Activated CD8-positive, alpha-beta T cell treated with anti-CD3 and anti-CD28 coated beads for 36 hours (primary cell): ENCODE data around the gene CELSR1. TPM values are rescaled to one million over a fixed set of nuclear protein-coding genes. Genes with fewer than 3 reads are reported as not detected.

ENCODE experiments used
- ATAC-seq: fragments of 200-7000 bp; cut with Tn5 transposase; one replicate; pipeline ENCODE4 v1.10.0; 2021; ENCODE audit warnings: mild to moderate bottlenecking, moderate library complexity
- CTCF ChIA-PET: fragments of 350-600 bp; sonication (Branson Sonifier 250); formaldehyde crosslinking; loops from one replicate; lab custom pipeline; 2021; ENCODE audit warnings: antibody characterized with exemption; lab: Charles Lee
- POLR2A ChIA-PET: fragments of 350-600 bp; sonication (Branson Sonifier 250); formaldehyde crosslinking; loops from one replicate; lab custom pipeline; 2021; ENCODE audit warnings: antibody characterized with exemption; lab: Charles Lee
- DNase-seq: peaks from one replicate; pipeline ENCODE4 v3.0.0-alpha.2; 2020
- H3K27ac Mint-ChIP-seq: one replicate; pipeline ENCODE4 v1.8.0; 2021; ENCODE audit warnings: mild to moderate bottlenecking, mixed read lengths
- H3K27me3 Mint-ChIP-seq: one replicate; pipeline ENCODE4 v1.8.0; 2021; ENCODE audit warnings: mixed read lengths
- H3K36me3 Mint-ChIP-seq: one replicate; pipeline ENCODE4 v1.8.0; 2021; ENCODE audit warnings: low read depth, mixed read lengths
- H3K4me1 Mint-ChIP-seq: one replicate; pipeline ENCODE4 v1.8.0; 2021; ENCODE audit warnings: low read depth, mixed read lengths
- H3K4me3 Mint-ChIP-seq: one replicate; pipeline ENCODE4 v1.8.0; 2021; ENCODE audit warnings: mild to moderate bottlenecking, moderate library complexity, mixed read lengths
- H3K9me3 Mint-ChIP-seq: one replicate; pipeline ENCODE4 v1.8.0; 2021; ENCODE audit warnings: mixed read lengths
- CTCF ChIP-seq: fragments of 200-600 bp; IDR thresholded peaks from one replicate; pipeline ENCODE4 v1.8.0; 2022; ENCODE audit warnings: antibody characterized with exemption, mild to moderate bottlenecking
- intact Hi-C: fragments of 100-400 bp; cut with micrococcal nuclease; formaldehyde crosslinking; loops from one replicate; pipeline ENCODE4 v1.10.0; 2022
- total RNA-seq, 2 experiments: library from RNA; stranded (reverse); gene quantifications; one replicate each; pipeline ENCODE4 v1.2.3, GENCODE V29; 2021

The CELSR1 gene
- total RNA-seq, 2 experiments from 2014 or later: 0.25 to 0.36 TPM

DNA sequence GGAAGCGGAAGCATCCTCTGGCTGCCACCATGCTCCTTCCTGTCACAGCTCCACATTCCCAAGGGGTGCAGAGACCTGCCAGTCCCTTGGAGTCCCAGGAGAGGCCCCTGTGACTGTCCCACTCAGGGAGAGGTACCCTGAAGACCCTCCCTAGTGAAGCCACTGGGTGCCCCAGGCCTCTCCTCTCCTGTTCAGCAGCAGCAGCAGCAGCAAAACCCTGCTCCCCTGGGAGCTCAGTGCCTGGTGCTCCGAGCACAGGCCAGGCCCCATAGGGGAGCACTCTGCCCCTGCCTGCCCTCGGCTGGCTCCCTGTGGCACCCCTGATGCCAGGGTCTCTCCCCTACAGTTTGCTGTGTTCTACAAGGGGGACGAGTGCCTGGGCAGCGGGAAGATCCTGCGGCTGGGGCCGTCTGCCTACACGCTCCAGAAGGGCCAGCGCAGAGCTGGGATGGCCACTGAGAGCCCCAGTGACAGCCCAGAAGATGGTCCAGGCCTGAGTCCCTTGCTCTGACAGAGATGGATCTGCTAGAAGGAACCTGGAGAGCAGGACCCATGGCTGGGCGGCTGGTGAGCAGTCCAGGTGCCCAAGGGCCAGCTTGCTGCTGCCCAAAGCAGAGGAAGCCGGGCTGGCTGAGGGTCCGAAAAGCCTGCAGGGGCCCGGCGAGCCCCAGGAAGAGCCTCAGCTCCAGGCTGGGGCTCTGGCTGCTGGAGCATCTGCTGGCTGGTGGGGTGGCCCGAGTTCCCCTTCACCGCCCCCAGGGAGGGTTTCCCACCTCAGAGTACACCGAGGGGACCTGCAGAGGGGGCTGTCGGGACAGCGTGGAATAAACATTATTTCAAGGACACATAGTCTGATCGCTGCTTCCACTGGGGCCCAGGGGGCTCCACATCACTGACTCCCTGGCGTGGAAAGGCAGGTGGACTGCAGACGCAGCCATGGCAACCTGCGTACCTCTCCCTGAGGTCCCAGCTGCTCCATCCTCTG is 180.6 kb downstream of the CELSR1 start:
- ChIA-PET CTCF (interaction anchor here (1.0 to 2.3 kb wide), 4 partner anchors 11 to 185 kb away, joined by 3 to 9 read pairs (median 6); partner anchors contain the start of gene TRMU), POLR2A (interaction anchor here (1.4 kb wide), 1 partner anchor 13 kb away, joined by 3 read pairs; no protein-coding TSS in a partner anchor)
- TF ChIP-seq CTCF: no peak
- Mint-ChIP-seq H3K4me1 (peaks cover 4% of the 10 kb centered on the region), H3K36me3 (peaks cover 45% of the 10 kb centered on the region), H3K9me3 (peaks cover 5% of the 10 kb centered on the region), H3K4me3 (no peak overlapping the region), H3K27ac (no peak overlapping the region), H3K27me3 (no peaks in the 10 kb centered on the region)
- intact Hi-C loops: no loop called here
- DNase-seq (no peak), ATAC-seq (no peak)

DNA sequence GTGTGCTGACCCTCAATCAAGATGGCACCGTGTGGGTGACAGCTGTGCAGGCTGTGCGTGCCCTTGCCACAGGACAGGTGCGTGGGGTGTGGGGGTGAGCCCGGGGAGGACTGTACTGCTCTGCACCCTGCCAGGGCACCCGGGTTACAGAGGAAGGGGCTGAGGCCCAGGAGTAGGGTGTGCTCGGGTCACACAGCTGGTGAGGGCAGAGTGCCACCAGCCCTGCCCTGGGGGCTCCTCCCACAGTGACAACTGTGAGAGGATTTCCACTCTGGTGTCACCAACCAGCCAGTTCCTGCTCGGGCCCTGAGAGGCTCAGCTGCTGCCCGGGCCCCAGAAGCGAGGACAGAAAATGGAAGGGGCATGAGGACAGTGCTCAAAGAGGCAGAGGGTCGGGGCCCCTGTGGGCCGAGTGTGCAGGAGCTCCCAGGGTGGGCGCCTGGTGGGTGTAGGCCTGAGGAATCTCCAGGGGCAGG is 181.4 kb downstream of the CELSR1 start:
- no peak overlapping the region for H3K27ac Mint-ChIP-seq
- ChIA-PET POLR2A (interaction anchor here (1.4 kb wide), 1 partner anchor 12 kb away, joined by 3 read pairs; no protein-coding TSS in a partner anchor), CTCF (interaction anchor here (1.0 to 2.3 kb wide), 4 partner anchors 12 to 186 kb away, joined by 3 to 9 read pairs (median 6); partner anchors contain the start of gene TRMU)
- H3K27me3 Mint-ChIP-seq: no peaks in the 10 kb centered on the region
- DNase-seq (no peak), ATAC-seq (peak; percentile 4)
- intact Hi-C loops: no loop called here
- TF ChIP-seq CTCF: no peak
- H3K4me3 Mint-ChIP-seq: no peak overlapping the region
- H3K4me1 Mint-ChIP-seq: peaks cover 4% of the 10 kb centered on the region
- H3K9me3 Mint-ChIP-seq: peaks cover 5% of the 10 kb centered on the region
- H3K36me3 Mint-ChIP-seq: peaks cover 47% of the 10 kb centered on the region

GRCh38 chr22:46355369-46355995 is 181.9 kb downstream of the CELSR1 start:
- H3K4me3 Mint-ChIP-seq: no peak overlapping the region
- H3K27ac Mint-ChIP-seq: peak overlapping the region; percentile 38
- POLR2A ChIA-PET: interaction anchor here (1.4 kb wide), 1 partner anchor 12 kb away, joined by 3 read pairs; no protein-coding TSS in a partner anchor
- TF ChIP-seq CTCF: peak; percentile 79
- H3K36me3 Mint-ChIP-seq: peaks cover 52% of the 10 kb centered on the region
- H3K4me1 Mint-ChIP-seq: peaks cover 4% of the 10 kb centered on the region
- CTCF ChIA-PET: interaction anchor here (1.0 to 2.3 kb wide), 3 partner anchors 12 to 19 kb away, joined by 3 to 9 read pairs (median 7); partner anchors contain the start of gene TRMU
- peak; percentile 67 for ATAC-seq
- peak; percentile 77 for DNase-seq
- H3K9me3 Mint-ChIP-seq: peaks cover 5% of the 10 kb centered on the region
- H3K27me3 Mint-ChIP-seq: no peaks in the 10 kb centered on the region
- intact Hi-C loops: no loop called here

DNA sequence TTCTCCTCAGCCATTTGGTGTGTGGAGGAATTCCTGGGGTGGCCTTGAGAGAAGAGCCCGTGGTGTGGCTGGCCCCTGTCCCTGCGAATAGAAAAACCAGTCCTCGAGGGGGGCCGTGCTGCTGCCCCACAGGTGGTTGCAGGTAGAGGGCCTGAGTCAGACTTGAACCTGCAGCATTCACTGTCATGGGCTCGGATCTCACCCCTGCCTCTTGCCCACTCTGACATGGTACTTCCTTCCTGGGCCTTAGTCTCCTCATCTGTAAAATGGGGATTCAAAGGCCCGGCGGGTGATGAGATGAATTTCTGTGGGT is 182.5 kb downstream of the CELSR1 start:
- DNase-seq (no peak), ATAC-seq (no peak)
- Mint-ChIP-seq H3K36me3 (peaks cover 52% of the 10 kb centered on the region), H3K4me1 (peaks cover 4% of the 10 kb centered on the region), H3K9me3 (no peaks in the 10 kb centered on the region), H3K27me3 (no peaks in the 10 kb centered on the region), H3K4me3 (no peak overlapping the region), H3K27ac (no peak overlapping the region)
- TF ChIP-seq CTCF: no peak
- ChIA-PET CTCF (interaction anchor here (2.3 kb wide), 1 partner anchor 13 kb away, joined by 9 read pairs; no protein-coding TSS in a partner anchor), POLR2A (no interaction called here)
- intact Hi-C loops: no loop called here
